Gastrocnemius medialis (tissue), 4 donors: Measurements from ENCODE around the gene AFF3.

Source experiments
- POLR2A ChIP-seq, 2 donors: fragments of 450-650 bp; IDR thresholded peaks; one replicate each; pipeline ENCODE4 v1.6.1; 2017; ENCODE audit warnings: antibody characterized with exemption in 2 of 2, mild to moderate bottlenecking in 2 of 2, moderate library complexity in 2 of 2
- TF ChIP-seq, protein P1 (sequence below), 5 experiments: fragments of 450-650 bp in 3 of 5; fragments of 200-600 bp in 2 of 5; sonication (generic) in 2 of 5; IDR thresholded peaks in 4 of 5; conservative IDR thresholded peaks in 1 of 5; 1 replicate in 4 of 5; 2 replicates in 1 of 5; pipeline ENCODE4 v1.5.1; 2016 to 2019; ENCODE audit warnings: antibody characterized with exemption in 5 of 5, mild to moderate bottlenecking in 3 of 5, moderate library complexity in 3 of 5

GRCh38 chr2:99850084-99850710, 292.2 kb downstream of the AFF3 start:
- TF ChIP-seq POLR2A (IDR thresholded peaks at IDR 0.05), result no peak
- TF ChIP-seq, protein P1, sequence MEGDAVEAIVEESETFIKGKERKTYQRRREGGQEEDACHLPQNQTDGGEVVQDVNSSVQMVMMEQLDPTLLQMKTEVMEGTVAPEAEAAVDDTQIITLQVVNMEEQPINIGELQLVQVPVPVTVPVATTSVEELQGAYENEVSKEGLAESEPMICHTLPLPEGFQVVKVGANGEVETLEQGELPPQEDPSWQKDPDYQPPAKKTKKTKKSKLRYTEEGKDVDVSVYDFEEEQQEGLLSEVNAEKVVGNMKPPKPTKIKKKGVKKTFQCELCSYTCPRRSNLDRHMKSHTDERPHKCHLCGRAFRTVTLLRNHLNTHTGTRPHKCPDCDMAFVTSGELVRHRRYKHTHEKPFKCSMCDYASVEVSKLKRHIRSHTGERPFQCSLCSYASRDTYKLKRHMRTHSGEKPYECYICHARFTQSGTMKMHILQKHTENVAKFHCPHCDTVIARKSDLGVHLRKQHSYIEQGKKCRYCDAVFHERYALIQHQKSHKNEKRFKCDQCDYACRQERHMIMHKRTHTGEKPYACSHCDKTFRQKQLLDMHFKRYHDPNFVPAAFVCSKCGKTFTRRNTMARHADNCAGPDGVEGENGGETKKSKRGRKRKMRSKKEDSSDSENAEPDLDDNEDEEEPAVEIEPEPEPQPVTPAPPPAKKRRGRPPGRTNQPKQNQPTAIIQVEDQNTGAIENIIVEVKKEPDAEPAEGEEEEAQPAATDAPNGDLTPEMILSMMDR (IDR thresholded peaks at IDR 0.05 in 4 of 5, conservative IDR thresholded peaks at IDR 0.05 in 1 of 5), result no peak
